IMR-90 (cell line): ENCODE measurements around the gene CDC42BPA. TPM values are rescaled to one million over a fixed set of nuclear protein-coding genes. Genes with fewer than 3 reads are reported as not detected.

Experiments
- ATAC-seq: fragments of 200-7000 bp; cut with Tn5 transposase; 2 replicates; pipeline ENCODE4 v1.9.1; 2020; ENCODE audit warnings: low read depth, mild to moderate bottlenecking, moderate library complexity
- BruUV-seq: library from RNA; stranded (reverse); fragments of 400-500 nt; replicated peaks from 2 replicates; lab custom pipeline; 2021; lab: Mats Ljungman, UMichigan
- CTCF ChIA-PET: fragments of 300-600 bp; formaldehyde crosslinking; extraction: SDS; loops from one replicate; lab custom pipeline; 2021; ENCODE audit warnings: antibody characterized with exemption; lab: Yijun Ruan, JAX
- POLR2A ChIA-PET: fragments of 300-600 bp; sonication (Branson Sonifier 250); formaldehyde crosslinking; loops from one replicate; lab custom pipeline; 2022; ENCODE audit warnings: antibody characterized with exemption; ENCODE audit not compliant: unreplicated experiment; lab: Charles Lee
- DNase-seq: peaks from one replicate; pipeline ENCODE4 v3.0.0; 2013
- H2AFZ ChIP-seq: replicated peaks from 2 replicates; pipeline ENCODE3; 2013; ENCODE audit warnings: low read length, mild to moderate bottlenecking; ENCODE audit not compliant: poor library complexity
- H2AK5ac ChIP-seq: 2 replicates; pipeline ENCODE4 v1.6.1; 2013; ENCODE audit warnings: low read depth, low read length, inconsistent platforms
- H2AK9ac ChIP-seq: replicated peaks from 2 replicates; pipeline ENCODE3; 2013; ENCODE audit warnings: mild to moderate bottlenecking, low read depth, low read length, moderate library complexity; ENCODE audit not compliant: poor library complexity
- H2BK120ac ChIP-seq: 2 replicates; pipeline ENCODE4 v1.6.1; 2013; ENCODE audit warnings: low read depth, low read length, inconsistent platforms
- H2BK15ac ChIP-seq: 3 replicates; pipeline ENCODE4 v1.6.1; 2013; ENCODE audit warnings: low read depth, low read length, inconsistent platforms
- H2BK20ac ChIP-seq: 2 replicates; pipeline ENCODE4 v1.6.1; 2013; ENCODE audit warnings: low read depth, mild to moderate bottlenecking, inconsistent platforms, low read length, moderate library complexity
- H2BK5ac ChIP-seq: 2 replicates; pipeline ENCODE4 v1.6.1; 2013; ENCODE audit warnings: mild to moderate bottlenecking, low read depth, low read length, inconsistent platforms; ENCODE audit not compliant: poor library complexity, severe bottlenecking
- H3K14ac ChIP-seq: replicated peaks from 2 replicates; pipeline ENCODE4 v1.6.1; 2013; ENCODE audit warnings: low read depth, low read length, inconsistent platforms
- H3K18ac ChIP-seq: 2 replicates; pipeline ENCODE4 v1.6.1; 2013; ENCODE audit warnings: low read depth, low read length, control low read depth
- H3K23ac ChIP-seq: 2 replicates; pipeline ENCODE4 v1.6.1; 2013; ENCODE audit warnings: low read depth, low read length, inconsistent platforms
- H3K27ac ChIP-seq: 2 replicates; pipeline ENCODE4 v1.5.1; 2013; ENCODE audit warnings: mild to moderate bottlenecking, control low read depth, low read length; ENCODE audit not compliant: insufficient read depth
- H3K27me3 ChIP-seq: 2 replicates; pipeline ENCODE4 v1.6.1; 2013; ENCODE audit warnings: low read length; ENCODE audit not compliant: control insufficient read depth, insufficient read depth
- H3K36me3 ChIP-seq: 2 replicates; pipeline ENCODE4 v1.6.1; 2013; ENCODE audit warnings: low read length, mixed read lengths; ENCODE audit not compliant: control insufficient read depth, insufficient read depth
- H3K4ac ChIP-seq: 2 replicates; pipeline ENCODE4 v1.6.1; 2013; ENCODE audit warnings: low read depth, low read length, inconsistent platforms
- H3K4me1 ChIP-seq: 2 replicates; pipeline ENCODE4 v1.6.1; 2013; ENCODE audit warnings: low read length, mixed read lengths; ENCODE audit not compliant: control insufficient read depth, insufficient read depth
- H3K4me2 ChIP-seq: 2 replicates; pipeline ENCODE4 v1.6.1; 2013; ENCODE audit warnings: low read depth, mild to moderate bottlenecking, control low read depth, low read length, moderate library complexity
- H3K4me3 ChIP-seq: 2 replicates; pipeline ENCODE4 v1.5.1; 2013; ENCODE audit warnings: low read depth, mild to moderate bottlenecking, control low read depth, low read length, moderate library complexity; ENCODE audit not compliant: insufficient read depth
- H3K56ac ChIP-seq: 2 replicates; pipeline ENCODE4 v1.6.1; 2013; ENCODE audit warnings: low read length, inconsistent platforms; ENCODE audit not compliant: insufficient read depth; ENCODE audit errors: extremely low read depth
- H3K79me1 ChIP-seq, 2 experiments: 2 replicates each; pipeline ENCODE4 v1.6.1; 2013; ENCODE audit warnings: low read length in 2 of 2, inconsistent platforms in 1 of 2, low read depth in 1 of 2
- H3K9ac ChIP-seq: 2 replicates; pipeline ENCODE4 v1.6.1; 2013; ENCODE audit warnings: low read depth, low read length, control low read depth
- H3K9me1 ChIP-seq: 2 replicates; pipeline ENCODE4 v1.6.1; 2013; ENCODE audit warnings: low read length, inconsistent platforms; ENCODE audit not compliant: insufficient read depth
- H3K9me3 ChIP-seq: 2 replicates; pipeline ENCODE4 v1.6.1; 2013; ENCODE audit warnings: low read length; ENCODE audit not compliant: control insufficient read depth, insufficient read depth
- H4K20me1 ChIP-seq: 2 replicates; pipeline ENCODE4 v1.6.1; 2013; ENCODE audit warnings: low read length, inconsistent platforms; ENCODE audit not compliant: insufficient read depth
- H4K5ac ChIP-seq: 2 replicates; pipeline ENCODE4 v1.6.1; 2013; ENCODE audit warnings: mild to moderate bottlenecking, low read depth, low read length, control low read depth
- H4K8ac ChIP-seq, 2 experiments: 2 replicates each; pipeline ENCODE4 v1.6.1; 2013; ENCODE audit warnings: low read depth in 2 of 2, low read length in 2 of 2, control low read depth in 1 of 2, inconsistent platforms in 1 of 2
- H4K91ac ChIP-seq: 2 replicates; pipeline ENCODE4 v1.6.1; 2013; ENCODE audit warnings: low read depth, low read length, inconsistent platforms; ENCODE audit not compliant: insufficient read depth
- CEBPB ChIP-seq: IDR thresholded peaks from 2 replicates; pipeline ENCODE4 v1.6.1; 2012; ENCODE audit warnings: low read depth, low read length, improper control_type of control experiment
- FOS ChIP-seq: fragments of 150-350 bp; IDR thresholded peaks from 2 replicates; pipeline ENCODE4 v1.6.1; 2016; ENCODE audit warnings: low read depth, low read length
- MAFK ChIP-seq: IDR thresholded peaks from 2 replicates; pipeline ENCODE4 v1.6.1; 2012; ENCODE audit warnings: low read depth, low read length, improper control_type of control experiment
- MAZ ChIP-seq: IDR thresholded peaks from 2 replicates; pipeline ENCODE4 v1.6.1; 2012; ENCODE audit warnings: low read depth, mild to moderate bottlenecking, low read length, improper control_type of control experiment, moderate library complexity, borderline replicate concordance
- MXI1 ChIP-seq: IDR thresholded peaks from 2 replicates; pipeline ENCODE4 v1.6.1; 2012; ENCODE audit warnings: low read depth, mild to moderate bottlenecking, low read length, moderate library complexity, borderline replicate concordance
- NFE2L2 ChIP-seq: fragments of 150-350 bp; IDR thresholded peaks from 2 replicates; pipeline ENCODE4 v1.6.1; 2016; ENCODE audit warnings: low read depth, mild to moderate bottlenecking, low read length
- POLR2A ChIP-seq: IDR thresholded peaks from 2 replicates; pipeline ENCODE4 v1.6.1; 2012; ENCODE audit warnings: mild to moderate bottlenecking, low read depth, low read length
- RAD21 ChIP-seq: IDR thresholded peaks from 2 replicates; pipeline ENCODE4 v1.6.1; 2012; ENCODE audit warnings: low read length, improper control_type of control experiment
- RCOR1 ChIP-seq: IDR thresholded peaks from 2 replicates; pipeline ENCODE4 v1.6.1; 2012; ENCODE audit warnings: mild to moderate bottlenecking, low read length, improper control_type of control experiment; ENCODE audit not compliant: insufficient replicate concordance
- RFX5 ChIP-seq: IDR thresholded peaks from 2 replicates; pipeline ENCODE4 v1.8.0; 2012; ENCODE audit warnings: low read depth, mild to moderate bottlenecking, low read length, moderate library complexity
- SMC3 ChIP-seq: fragments of 150-350 bp; IDR thresholded peaks from 2 replicates; pipeline ENCODE4 v1.6.1; 2016; ENCODE audit warnings: low read depth, mild to moderate bottlenecking, antibody characterized with exemption, low read length, moderate library complexity
- WGBS, 2 experiments: methylation state at CpG; one replicate each; pipeline versions ENCODE4 v1.1.5 to v1.1.7; 2013; ENCODE audit warnings: missing lambda C conversion rate in 2 of 2; ENCODE audit not compliant: insufficient read length in 1 of 2; ENCODE audit errors: extremely low coverage in 2 of 2; 5-methylcytosine and 5-hydroxymethylcytosine counted together
- dilution Hi-C: fragments of 300-500 bp; cut with HindIII; formaldehyde crosslinking; loops from one replicate; pipeline ENCODE4 v1.14.3; 2018; ENCODE audit warnings: low sequenced_read_pairs; ENCODE audit not compliant: unreplicated experiment
- in situ Hi-C: fragments of 300-500 bp; cut with MboI; formaldehyde crosslinking; loops from 3 replicates; pipeline ENCODE4 v1.14.3; 2019; ENCODE audit warnings: low sequenced_read_pairs, inconsistent platforms, mixed read lengths
- intact Hi-C: fragments of 100-400 bp; cut with micrococcal nuclease; formaldehyde crosslinking; loops from 2 replicates; pipeline ENCODE4 v1.10.0; 2022
- polyA plus RNA-seq, 3 experiments: library from polyadenylated mRNA; depleted of rRNA; stranded (reverse); fragments of >200 nt; gene quantifications; 2 replicates each; pipeline ENCODE4 v1.2.3, GENCODE V29; 2012; ENCODE audit warnings: low replicate concordance in 1 of 3
- total RNA-seq: library from RNA; depleted of rRNA; stranded (reverse); fragments of >200 nt; gene quantifications from 2 replicates; pipeline ENCODE4 v1.2.3, GENCODE V29; 2012
- TF ChIP-seq, protein P1 (sequence below): conservative IDR thresholded peaks from 2 replicates; pipeline ENCODE4 v1.5.1; 2012; ENCODE audit warnings: mild to moderate bottlenecking, low read depth, low read length, improper control_type of control experiment
- TF ChIP-seq, protein P2 (sequence below): fragments of 150-350 bp; IDR thresholded peaks from 2 replicates; pipeline ENCODE4 v1.6.1; 2016; ENCODE audit warnings: low read depth, mild to moderate bottlenecking, low read length, moderate library complexity, borderline replicate concordance
- TF ChIP-seq, protein P3 (sequence below): fragments of 150-350 bp; IDR thresholded peaks from 2 replicates; pipeline ENCODE4 v1.6.1; 2017; ENCODE audit warnings: mild to moderate bottlenecking, antibody characterized with exemption, low read length, low read depth

Gene CDC42BPA
- total and polyA plus RNA-seq, 2 of the 4 experiments (the other 2 are of a cell fraction): 9.4 to 27.8 TPM

DNA sequence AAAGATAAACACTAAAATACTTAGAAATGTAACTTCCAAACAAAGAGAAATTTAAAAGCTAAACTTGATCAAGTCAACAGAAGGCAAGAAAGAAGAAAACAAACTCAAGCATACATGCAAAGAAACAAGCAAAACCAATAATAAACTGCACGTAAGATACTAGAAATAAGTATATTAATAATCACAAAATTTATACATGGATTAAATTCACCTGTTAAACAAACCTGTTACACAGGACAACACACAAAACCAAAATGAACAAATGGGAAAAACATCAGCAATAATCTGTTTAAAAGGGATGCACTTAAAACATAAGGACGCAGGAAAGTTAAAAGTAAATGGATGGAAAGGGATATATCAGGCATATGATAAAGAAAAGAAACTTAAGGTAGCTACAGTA, 165.8 kb downstream of the CDC42BPA start:
- H3K9me3 ChIP-seq: no peaks in the 10 kb centered on the region
- H4K5ac ChIP-seq: no peak overlapping the region
- H3K27me3 ChIP-seq: no peaks in the 10 kb centered on the region
- no peak overlapping the region for H2BK15ac ChIP-seq
- H3K4me3 ChIP-seq: no peak overlapping the region
- TF ChIP-seq, protein P1, sequence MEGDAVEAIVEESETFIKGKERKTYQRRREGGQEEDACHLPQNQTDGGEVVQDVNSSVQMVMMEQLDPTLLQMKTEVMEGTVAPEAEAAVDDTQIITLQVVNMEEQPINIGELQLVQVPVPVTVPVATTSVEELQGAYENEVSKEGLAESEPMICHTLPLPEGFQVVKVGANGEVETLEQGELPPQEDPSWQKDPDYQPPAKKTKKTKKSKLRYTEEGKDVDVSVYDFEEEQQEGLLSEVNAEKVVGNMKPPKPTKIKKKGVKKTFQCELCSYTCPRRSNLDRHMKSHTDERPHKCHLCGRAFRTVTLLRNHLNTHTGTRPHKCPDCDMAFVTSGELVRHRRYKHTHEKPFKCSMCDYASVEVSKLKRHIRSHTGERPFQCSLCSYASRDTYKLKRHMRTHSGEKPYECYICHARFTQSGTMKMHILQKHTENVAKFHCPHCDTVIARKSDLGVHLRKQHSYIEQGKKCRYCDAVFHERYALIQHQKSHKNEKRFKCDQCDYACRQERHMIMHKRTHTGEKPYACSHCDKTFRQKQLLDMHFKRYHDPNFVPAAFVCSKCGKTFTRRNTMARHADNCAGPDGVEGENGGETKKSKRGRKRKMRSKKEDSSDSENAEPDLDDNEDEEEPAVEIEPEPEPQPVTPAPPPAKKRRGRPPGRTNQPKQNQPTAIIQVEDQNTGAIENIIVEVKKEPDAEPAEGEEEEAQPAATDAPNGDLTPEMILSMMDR: no peak
- TF ChIP-seq MXI1: no peak
- no peak for TF ChIP-seq SMC3
- TF ChIP-seq NFE2L2: no peak
- TF ChIP-seq RAD21: no peak
- TF ChIP-seq, protein P2, sequence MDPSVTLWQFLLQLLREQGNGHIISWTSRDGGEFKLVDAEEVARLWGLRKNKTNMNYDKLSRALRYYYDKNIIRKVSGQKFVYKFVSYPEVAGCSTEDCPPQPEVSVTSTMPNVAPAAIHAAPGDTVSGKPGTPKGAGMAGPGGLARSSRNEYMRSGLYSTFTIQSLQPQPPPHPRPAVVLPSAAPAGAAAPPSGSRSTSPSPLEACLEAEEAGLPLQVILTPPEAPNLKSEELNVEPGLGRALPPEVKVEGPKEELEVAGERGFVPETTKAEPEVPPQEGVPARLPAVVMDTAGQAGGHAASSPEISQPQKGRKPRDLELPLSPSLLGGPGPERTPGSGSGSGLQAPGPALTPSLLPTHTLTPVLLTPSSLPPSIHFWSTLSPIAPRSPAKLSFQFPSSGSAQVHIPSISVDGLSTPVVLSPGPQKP: no peak
- TF ChIP-seq, protein P3, sequence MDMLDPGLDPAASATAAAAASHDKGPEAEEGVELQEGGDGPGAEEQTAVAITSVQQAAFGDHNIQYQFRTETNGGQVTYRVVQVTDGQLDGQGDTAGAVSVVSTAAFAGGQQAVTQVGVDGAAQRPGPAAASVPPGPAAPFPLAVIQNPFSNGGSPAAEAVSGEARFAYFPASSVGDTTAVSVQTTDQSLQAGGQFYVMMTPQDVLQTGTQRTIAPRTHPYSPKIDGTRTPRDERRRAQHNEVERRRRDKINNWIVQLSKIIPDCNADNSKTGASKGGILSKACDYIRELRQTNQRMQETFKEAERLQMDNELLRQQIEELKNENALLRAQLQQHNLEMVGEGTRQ: no peak
- TF ChIP-seq POLR2A: no peak
- no peak for TF ChIP-seq CEBPB
- TF ChIP-seq RCOR1: no peak
- TF ChIP-seq MAFK: no peak
- no peak for TF ChIP-seq RFX5
- no peak for TF ChIP-seq FOS
- no peak for TF ChIP-seq MAZ
- H3K4me1 ChIP-seq: no peaks in the 10 kb centered on the region
- no peak overlapping the region for H3K18ac ChIP-seq
- no peak overlapping the region for H3K4ac ChIP-seq
- no peak overlapping the region for H2AFZ ChIP-seq
- H2AK9ac ChIP-seq: no peak overlapping the region
- DNase-seq (no peak), ATAC-seq (no peak)
- no peak overlapping the region for H4K8ac ChIP-seq
- no peaks in the 10 kb centered on the region for H3K36me3 ChIP-seq
- dilution Hi-C loops (no loop called here), intact Hi-C loops (no loop called here), in situ Hi-C loops (no loop called here)
- no peak overlapping the region for H3K27ac ChIP-seq
- no TSS peak for BruUV-seq
- no peak overlapping the region for H2BK120ac ChIP-seq
- ChIA-PET POLR2A (no interaction called here), CTCF (no interaction called here)
- no peak overlapping the region for H3K14ac ChIP-seq
- no peak overlapping the region for H3K23ac ChIP-seq
- H3K4me2 ChIP-seq: no peak overlapping the region
- H2BK5ac ChIP-seq: no peak overlapping the region
- no peak overlapping the region for H4K91ac ChIP-seq
- H4K20me1 ChIP-seq: no peaks in the 10 kb centered on the region
- no peaks in the 10 kb centered on the region for H3K9me1 ChIP-seq
- H3K56ac ChIP-seq: no peak overlapping the region
- peaks cover 7 to 8% of the 10 kb centered on the region in 2 experiments; a peak in 3 of 4 replicates for H3K79me1 ChIP-seq
- no peak overlapping the region for H2BK20ac ChIP-seq
- H3K9ac ChIP-seq: no peak overlapping the region
- H2AK5ac ChIP-seq: no peak overlapping the region
- WGBS, 2 experiments: no CpG with 5 or more reads among the region's 2 CpGs
